Cardiac fibroblast (primary cell): Measurements from ENCODE around the gene EPS8L3.

Source experiments
- DNase-seq, 2 donors: peaks; one replicate each; pipeline versions ENCODE4 v3.0.0 to v3.0.0-alpha.2; 2010; ENCODE audit warnings: low read depth in 2 of 2
- H3K4me3 ChIP-seq, 2 donors: replicated peaks in 1 of 2; 1 replicate in 1 of 2; 2 replicates in 1 of 2; pipeline ENCODE4 v1.5.1; 2011; ENCODE audit warnings: low read depth in 2 of 2, low read length in 2 of 2, mild to moderate bottlenecking in 2 of 2, moderate library complexity in 1 of 2
- TF ChIP-seq, protein P1 (sequence below): IDR thresholded peaks from one replicate; pipeline ENCODE4 v1.5.1; 2011; ENCODE audit warnings: low read depth, mild to moderate bottlenecking, low read length, inconsistent platforms

The EPS8L3 gene

DNA sequence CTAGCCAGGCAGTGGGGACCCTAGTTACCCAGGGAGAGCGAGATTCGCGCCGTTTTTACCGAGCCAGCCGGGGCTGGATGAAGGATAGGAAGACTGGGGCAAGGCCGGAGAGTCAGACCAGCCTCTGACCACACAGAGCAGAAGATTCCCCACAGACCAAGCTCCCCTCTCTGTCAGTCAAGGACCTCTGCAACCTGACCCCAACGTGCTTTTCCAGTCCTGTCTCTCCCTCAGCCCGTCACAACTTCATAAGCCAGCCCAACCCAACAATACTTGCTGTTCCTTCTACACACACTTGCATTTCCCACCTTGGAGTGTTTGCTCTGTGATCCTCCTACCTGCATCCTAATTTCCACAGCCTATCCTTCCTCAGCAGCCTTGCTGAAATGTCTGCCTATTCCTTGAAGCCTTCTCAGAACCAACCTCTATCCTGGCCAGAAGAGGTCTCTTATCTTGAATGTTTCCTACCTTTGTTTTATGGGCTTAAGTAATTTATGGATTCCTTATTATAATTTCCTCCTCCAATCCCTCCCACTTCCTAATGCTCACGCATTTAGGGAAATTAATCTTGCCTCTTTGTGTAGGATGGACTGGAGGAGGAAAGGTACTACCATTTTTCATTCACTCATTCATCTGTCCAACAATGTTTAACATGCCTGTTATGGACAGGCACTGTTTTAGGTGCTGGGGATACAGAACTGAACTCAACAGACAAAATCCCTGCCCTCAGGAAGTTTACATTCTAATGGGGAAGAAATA is 22.9 kb downstream of the EPS8L3 start, which contains the start of gene GSTM3:
GSTM3 (minus strand) TSS at position 424 of the 759 bp plus-strand sequence. CDS start 751 bp downstream, outside the sequence.
- H3K4me3 ChIP-seq, result peak within 1 kb of the TSS; percentile 61 to 71
- DNase-seq, result no peak
- TF ChIP-seq, protein P1, sequence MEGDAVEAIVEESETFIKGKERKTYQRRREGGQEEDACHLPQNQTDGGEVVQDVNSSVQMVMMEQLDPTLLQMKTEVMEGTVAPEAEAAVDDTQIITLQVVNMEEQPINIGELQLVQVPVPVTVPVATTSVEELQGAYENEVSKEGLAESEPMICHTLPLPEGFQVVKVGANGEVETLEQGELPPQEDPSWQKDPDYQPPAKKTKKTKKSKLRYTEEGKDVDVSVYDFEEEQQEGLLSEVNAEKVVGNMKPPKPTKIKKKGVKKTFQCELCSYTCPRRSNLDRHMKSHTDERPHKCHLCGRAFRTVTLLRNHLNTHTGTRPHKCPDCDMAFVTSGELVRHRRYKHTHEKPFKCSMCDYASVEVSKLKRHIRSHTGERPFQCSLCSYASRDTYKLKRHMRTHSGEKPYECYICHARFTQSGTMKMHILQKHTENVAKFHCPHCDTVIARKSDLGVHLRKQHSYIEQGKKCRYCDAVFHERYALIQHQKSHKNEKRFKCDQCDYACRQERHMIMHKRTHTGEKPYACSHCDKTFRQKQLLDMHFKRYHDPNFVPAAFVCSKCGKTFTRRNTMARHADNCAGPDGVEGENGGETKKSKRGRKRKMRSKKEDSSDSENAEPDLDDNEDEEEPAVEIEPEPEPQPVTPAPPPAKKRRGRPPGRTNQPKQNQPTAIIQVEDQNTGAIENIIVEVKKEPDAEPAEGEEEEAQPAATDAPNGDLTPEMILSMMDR, result no peak

DNA sequence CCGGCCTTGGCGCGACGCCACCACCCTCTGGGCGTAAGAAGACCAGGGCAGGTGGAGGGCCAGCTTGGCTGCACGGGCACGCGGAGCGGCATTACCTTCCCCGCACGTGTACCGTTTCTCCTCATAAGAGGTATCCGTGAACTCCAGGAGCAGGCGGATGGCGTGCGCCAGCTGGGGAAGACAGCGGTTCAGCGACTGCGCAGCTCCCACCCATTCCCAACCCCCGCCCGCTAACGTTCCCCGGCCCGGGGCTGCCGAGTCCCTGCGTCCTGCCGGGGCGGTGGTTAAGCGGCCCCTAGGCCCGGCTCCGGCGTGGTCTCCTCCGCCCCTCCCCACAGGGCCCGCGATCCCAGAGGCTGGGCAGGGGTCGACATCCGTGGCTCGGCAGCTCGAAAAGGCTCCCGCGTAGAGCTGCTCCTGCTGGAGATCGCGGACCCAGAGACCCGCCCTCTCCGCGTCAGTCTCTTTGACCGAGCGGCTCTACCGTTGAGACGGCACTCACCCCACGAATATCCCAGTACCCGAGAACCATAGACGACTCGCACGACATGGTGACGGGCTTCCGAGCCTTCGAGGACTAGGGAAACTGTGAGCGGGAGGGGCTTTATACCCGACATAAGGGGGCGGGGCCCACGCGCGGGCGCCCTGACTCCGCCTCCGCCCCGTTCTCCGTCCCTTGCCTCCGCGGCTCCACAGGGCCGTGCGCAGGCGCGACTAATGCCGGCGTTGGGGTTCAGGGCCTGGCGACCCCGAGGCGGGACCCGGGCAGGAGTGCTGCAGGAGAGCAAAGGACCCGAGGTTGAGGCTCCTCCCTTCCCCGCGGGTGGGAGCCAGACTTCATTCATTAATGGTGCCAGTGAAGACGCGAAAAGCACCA is 23.7 kb downstream of the EPS8L3 start:
- peak overlapping the region; percentile 61 to 71 for H3K4me3 ChIP-seq
- TF ChIP-seq, protein P1, result no peak
- DNase-seq, result peak; percentile 67 to 73

GRCh38 chr1:109733236-109733870 is 30.4 kb downstream of the EPS8L3 start:
- TF ChIP-seq, protein P1, result no peak
- no peak for DNase-seq
- H3K4me3 ChIP-seq, result no peak overlapping the region

GRCh38 chr1:109732390-109732881 is 31.3 kb downstream of the EPS8L3 start:
- TF ChIP-seq, protein P1, result no peak
- no peak for DNase-seq

GRCh38 chr1:109730666-109731065 is 33.1 kb downstream of the EPS8L3 start:
- TF ChIP-seq, protein P1, result no peak
- no peak for DNase-seq
- H3K4me3 ChIP-seq, result no peak overlapping the region

More at GRCh38 chr1:109732390-109732881, 31.3 kb downstream of the EPS8L3 start:
- H3K4me3 ChIP-seq, result no peak overlapping the region

DNA sequence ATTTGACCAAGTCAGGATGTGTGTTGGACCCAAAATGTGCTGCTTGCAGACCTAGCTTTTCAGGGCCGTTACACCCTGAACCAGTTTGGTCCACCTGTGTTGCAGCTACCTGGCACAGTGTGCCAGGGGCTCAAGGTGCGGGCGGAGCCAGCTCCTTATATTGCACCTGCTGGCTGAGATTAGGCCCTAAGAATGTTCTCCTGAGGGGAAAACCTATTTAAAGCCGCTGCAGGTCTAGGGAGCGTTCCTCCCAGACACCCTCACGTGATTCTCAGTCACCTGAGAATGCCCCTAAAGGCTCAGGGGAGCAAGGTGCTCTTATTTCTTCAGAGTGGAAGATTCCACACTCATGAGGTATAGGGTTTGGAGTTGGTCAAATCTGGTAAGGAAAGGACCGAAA is 34.9 kb downstream of the EPS8L3 start:
- TF ChIP-seq, protein P1, result no peak
- DNase-seq, result no peak
- no peak overlapping the region for H3K4me3 ChIP-seq
